ENCODE results near the gene NRXN3. TPM values are rescaled to one million over a fixed set of nuclear protein-coding genes. Genes with fewer than 3 reads are reported as not detected.

NRXN3 gene
- total RNA-seq, 1 experiment from 2014 or later: not detected

DNA sequence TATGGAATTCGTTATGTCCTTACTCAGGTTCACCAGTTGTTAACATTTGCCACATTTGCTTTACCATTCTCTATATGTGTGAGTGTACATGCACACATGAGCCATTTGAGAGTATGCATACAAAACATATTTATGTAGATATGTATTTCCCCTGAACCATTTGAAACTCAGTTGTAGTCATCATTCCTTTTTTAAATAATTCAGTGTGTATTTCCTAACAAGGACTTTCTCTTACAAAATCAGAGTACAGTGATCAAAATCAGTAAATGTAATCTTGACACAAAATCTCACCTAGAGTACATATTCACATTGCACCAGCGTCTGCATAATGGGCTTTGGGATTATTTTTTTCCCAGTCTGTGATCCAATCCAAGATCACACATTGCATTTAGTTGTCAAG is 1656.2 kb downstream of the NRXN3 start:
- ATAC-seq: no peak
- no peaks in the 10 kb centered on the region for H3K4me1 ChIP-seq (ENCODE audit: control insufficient read depth in 1 of 2, insufficient read depth in 2 of 2, low read length in 2 of 2)
- no peak overlapping the region for H3K4me2 ChIP-seq (ENCODE audit: low read length)
- ChIA-PET CTCF (no interaction called here), POLR2A (no interaction called here), RAD21 (ENCODE audit: low non-redundant PET in 1 of 2, low total read pairs in 2 of 2, uncharacterized antibody in 2 of 2, unreplicated experiment in 2 of 2) (no interaction called here)
- intact Hi-C loops (cut with micrococcal nuclease): no loop called here
- no peak overlapping the region for H3K27ac ChIP-seq (ENCODE audit: low read depth, low read length)
- BruUV-seq (replicated peaks): no TSS peak
- no peaks in the 10 kb centered on the region for H3K9me2 ChIP-seq (ENCODE audit: insufficient read depth)
- no peak overlapping the region for H2AFZ ChIP-seq (ENCODE audit: low read depth, low read length, poor library complexity, severe bottlenecking)
- no peak overlapping the region for H3K9ac ChIP-seq (ENCODE audit: low read length)
- H3K36me3 ChIP-seq (ENCODE audit: control insufficient read depth in 1 of 2, insufficient read depth in 2 of 2, low read length in 2 of 2): no peaks in the 10 kb centered on the region
- no peaks in the 10 kb centered on the region for H4K20me1 ChIP-seq (ENCODE audit: insufficient read depth)
- TF ChIP-seq ELF1 (IDR thresholded peaks at IDR 0.05; ENCODE audit: borderline replicate concordance, low read depth) (no peak), ZBTB33 (IDR thresholded peaks at IDR 0.05; ENCODE audit: extremely low read depth, insufficient replicate concordance, low read length) (no peak), ATF3 (IDR thresholded peaks at IDR 0.05) (no peak), EZH2 (IDR thresholded peaks at IDR 0.05) (no peak), EZH2phosphoT487 (IDR thresholded peaks at IDR 0.05; ENCODE audit: borderline replicate concordance) (no peak), CEBPB (IDR thresholded peaks at IDR 0.05; ENCODE audit: low read depth) (no peak), CBX3 (IDR thresholded peaks at IDR 0.05; ENCODE audit: low read depth) (no peak), SRF (IDR thresholded peaks at IDR 0.05; ENCODE audit: low read depth) (no peak), ZNF274 (IDR thresholded peaks at IDR 0.05; ENCODE audit: low read depth, low read length) (no peak), ZFX (IDR thresholded peaks at IDR 0.05) (no peak), RAD21 (IDR thresholded peaks at IDR 0.05; ENCODE audit: low read depth) (no peak), FOSL1 (IDR thresholded peaks at IDR 0.05; ENCODE audit: low read depth) (no peak), JUND (IDR thresholded peaks at IDR 0.05) (no peak), SP1 (IDR thresholded peaks at IDR 0.05; ENCODE audit: low read depth) (no peak), POLR2A (IDR thresholded peaks at IDR 0.05; ENCODE audit: borderline replicate concordance, extremely low read depth, insufficient read depth, insufficient read length) (no peak)
- TF ChIP-seq, protein P1, sequence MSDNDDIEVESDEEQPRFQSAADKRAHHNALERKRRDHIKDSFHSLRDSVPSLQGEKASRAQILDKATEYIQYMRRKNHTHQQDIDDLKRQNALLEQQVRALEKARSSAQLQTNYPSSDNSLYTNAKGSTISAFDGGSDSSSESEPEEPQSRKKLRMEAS (IDR thresholded peaks at IDR 0.05): no peak
- no peaks in the 10 kb centered on the region for H3K27me3 ChIP-seq (ENCODE audit: insufficient read depth, low read length)
- DNase-seq (ENCODE audit: low read depth, low spot score): no peak
- no peaks in the 10 kb centered on the region for H3K79me2 ChIP-seq (ENCODE audit: insufficient read depth, low read length)
- H3K9me3 ChIP-seq (ENCODE audit: control insufficient read depth in 1 of 2, insufficient read depth in 1 of 2, low read depth in 1 of 2, low read length in 2 of 2): peaks cover 4 to 10% of the 10 kb centered on the region in 2 experiments; a peak in 2 of 4 replicates
- H3K4me3 ChIP-seq (replicated peaks in 1 of 2; ENCODE audit: low read depth in 1 of 2, low read length in 2 of 2): no peak overlapping the region

Data from HCT116 (cell line).